Measurements from ENCODE around the gene LKAAEAR1. TPM values are rescaled to one million over a fixed set of nuclear protein-coding genes. Genes with fewer than 3 reads are reported as not detected.

LKAAEAR1 gene
- total RNA-seq, 1 donor from 2014 or later = 0.34 TPM

DNA sequence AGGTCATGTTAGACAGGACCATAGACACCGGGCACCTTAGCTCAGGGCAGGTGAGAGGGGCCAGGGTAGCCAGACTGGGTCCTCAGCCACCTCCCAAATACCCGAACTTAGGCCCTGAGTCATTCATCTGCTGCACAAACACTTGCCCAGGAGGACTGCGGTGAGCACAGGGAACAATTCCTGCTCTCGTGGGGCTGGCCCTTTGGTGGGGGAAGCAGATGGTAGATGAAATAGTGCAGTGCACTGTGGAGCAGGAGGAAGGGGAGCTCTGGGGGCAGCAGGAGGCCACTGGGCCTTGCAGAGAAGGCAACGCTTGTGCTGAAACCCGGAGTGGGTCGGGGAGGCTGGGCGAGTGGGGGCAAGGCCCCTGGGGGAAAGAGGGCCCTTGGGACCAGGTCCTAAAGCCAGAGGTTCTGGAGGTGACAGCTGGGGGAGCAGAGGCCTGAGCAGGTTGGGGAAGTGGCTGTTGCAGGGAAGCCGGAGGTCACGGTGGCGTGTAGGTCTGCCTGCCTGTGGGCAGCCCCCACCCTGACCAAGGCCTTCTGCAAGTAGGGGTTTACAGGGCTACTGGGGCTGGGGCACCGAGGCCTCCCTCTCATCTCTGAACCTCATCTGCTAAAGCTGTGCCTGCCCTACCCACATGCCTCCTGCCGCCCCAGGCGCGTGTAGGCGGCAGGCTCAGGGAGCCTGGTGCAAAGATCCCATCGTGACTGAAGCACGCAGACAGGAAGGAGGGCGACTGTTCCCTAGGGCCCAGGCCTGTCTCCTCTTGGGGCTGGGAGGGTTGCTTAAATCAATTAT, 27.8 kb upstream of the LKAAEAR1 start:
- intact Hi-C loops (cut with micrococcal nuclease) = no loop called here

- intact Hi-C loops (cut with micrococcal nuclease) = no loop called here
Observed at GRCh38 chr20:64110411-64111068, 26.3 kb upstream of the LKAAEAR1 start.

DNA sequence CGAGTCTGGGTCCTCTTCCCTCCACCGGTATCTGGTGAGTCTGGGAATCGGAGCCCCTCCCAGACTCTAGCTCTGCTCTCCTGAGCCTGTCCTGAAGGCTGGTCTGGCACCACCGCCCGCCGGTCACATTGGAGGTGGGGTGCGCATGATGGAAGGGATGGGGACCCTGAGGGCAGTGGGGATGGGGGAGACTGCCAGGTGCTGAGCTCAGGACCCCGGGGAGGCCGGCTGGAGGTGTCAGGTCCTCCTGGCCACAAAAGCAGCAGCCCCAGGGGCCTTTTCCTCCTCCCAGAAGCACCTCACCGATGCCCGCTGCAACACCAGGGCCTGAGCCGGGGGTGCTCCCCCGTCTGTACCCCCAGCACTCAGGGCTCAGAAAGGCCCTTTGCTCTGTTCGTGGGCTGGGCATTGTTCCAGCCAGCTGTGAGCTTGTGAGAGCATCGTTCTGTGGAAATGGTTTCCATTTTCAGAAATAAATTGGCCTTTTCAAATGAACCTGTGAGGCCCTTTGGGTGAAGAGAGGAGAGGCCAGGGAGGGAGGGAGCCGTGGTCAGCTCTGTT, 25.7 kb upstream of the LKAAEAR1 start:
- intact Hi-C loops (cut with micrococcal nuclease) = no loop called here

GRCh38 chr20:64108731-64109681, 24.8 kb upstream of the LKAAEAR1 start:
- intact Hi-C loops (cut with micrococcal nuclease) = no loop called here

- intact Hi-C loops (cut with micrococcal nuclease) = no loop called here
Observed at GRCh38 chr20:64107736-64108457, 23.7 kb upstream of the LKAAEAR1 start.

- intact Hi-C loops (cut with micrococcal nuclease) = no loop called here
Observed at GRCh38 chr20:64106981-64107735, 23.0 kb upstream of the LKAAEAR1 start, which contains the start of gene NPBWR2. TSS of gene NPBWR2 (minus strand) at chr20:64107565. CDS start at chr20:64106831, 734 bp downstream.

- intact Hi-C loops (cut with micrococcal nuclease) = no loop called here
Observed at GRCh38 chr20:64106435-64106961, 22.3 kb upstream of the LKAAEAR1 start.

GRCh38 chr20:64105846-64106434, 21.7 kb upstream of the LKAAEAR1 start:
- intact Hi-C loops (cut with micrococcal nuclease) = no loop called here

GRCh38 chr20:64104667-64105451, 20.7 kb upstream of the LKAAEAR1 start:
- intact Hi-C loops (cut with micrococcal nuclease) = no loop called here

DNA sequence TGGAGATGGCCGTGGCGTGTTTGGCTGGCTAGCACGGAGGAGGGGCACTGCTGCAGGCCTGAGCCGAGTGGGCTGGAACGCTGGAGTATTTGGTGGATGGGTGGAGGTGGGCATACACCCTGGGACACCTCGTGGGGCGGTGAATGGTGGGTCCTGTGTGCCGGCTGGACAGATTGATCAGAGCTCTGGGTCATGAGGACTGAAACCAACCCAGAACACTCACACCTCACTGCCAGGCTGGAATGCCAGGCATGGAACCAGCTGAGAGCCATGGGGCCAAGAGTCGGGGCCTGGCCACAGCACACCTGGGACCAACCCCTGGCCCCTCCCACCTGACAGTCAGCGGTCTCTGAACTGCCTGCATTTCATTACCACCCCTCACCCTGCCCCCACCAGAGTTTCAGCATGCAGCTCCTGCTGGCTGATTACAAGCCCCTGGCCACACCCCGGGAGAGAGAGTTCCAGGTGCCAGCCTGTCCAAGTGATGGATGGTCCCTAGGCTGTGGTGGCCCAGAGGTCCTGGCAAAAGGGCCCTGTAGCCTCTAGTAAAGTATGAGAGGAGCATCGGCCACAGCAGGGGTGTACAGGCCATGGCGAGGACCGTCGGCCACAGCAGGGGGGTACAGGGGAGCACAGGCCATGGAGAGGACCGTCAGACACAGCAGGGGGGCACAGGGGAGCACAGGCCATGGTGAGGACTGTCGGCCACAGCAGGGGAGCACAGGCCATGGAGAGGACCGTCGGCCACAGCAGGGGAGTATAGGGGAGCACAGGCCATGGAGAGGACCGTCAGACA, 19.9 kb upstream of the LKAAEAR1 start:
- intact Hi-C loops (cut with micrococcal nuclease) = no loop called here

- intact Hi-C loops (cut with micrococcal nuclease) = no loop called here
Observed at GRCh38 chr20:64102647-64103354, 18.6 kb upstream of the LKAAEAR1 start.

- intact Hi-C loops (cut with micrococcal nuclease) = no loop called here
Observed at GRCh38 chr20:64101731-64102621, 17.8 kb upstream of the LKAAEAR1 start.

DNA sequence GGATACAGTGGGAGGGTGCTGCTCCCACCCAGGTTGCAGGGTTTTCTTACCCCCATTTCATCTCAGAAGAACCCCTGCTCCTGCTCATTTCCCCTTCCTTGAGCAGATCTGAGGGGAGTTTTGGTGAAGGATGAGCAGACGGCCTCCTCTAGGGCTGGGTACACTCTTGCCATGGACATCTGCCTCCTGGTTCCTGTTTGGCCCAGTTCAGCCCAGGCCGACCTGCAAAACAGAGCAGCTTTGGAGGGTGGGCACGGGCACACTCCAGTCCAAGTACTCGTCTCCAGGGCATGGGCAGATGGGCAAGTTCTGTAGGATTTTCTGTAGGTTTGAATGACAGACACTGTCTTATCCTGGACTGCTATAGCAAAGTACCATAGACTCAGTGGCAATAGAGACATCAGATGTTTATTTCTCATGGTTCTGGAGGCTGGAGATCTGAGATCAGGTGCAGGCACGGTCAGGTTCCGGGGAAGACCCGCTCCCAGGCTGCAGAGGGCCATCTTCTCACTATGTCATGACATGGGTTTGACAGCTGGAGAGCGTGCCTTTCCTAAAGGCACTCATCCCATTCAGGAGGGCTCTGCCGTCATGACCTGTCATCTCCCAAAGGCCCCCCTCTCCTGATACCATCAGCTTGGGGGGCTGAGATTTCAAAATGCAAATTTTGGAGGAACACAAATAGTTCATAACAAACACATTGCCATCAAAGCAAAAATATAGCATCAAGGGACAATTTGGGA, 16.9 kb upstream of the LKAAEAR1 start:
- intact Hi-C loops (cut with micrococcal nuclease) = no loop called here

- intact Hi-C loops (cut with micrococcal nuclease) = no loop called here
Observed at GRCh38 chr20:64100566-64100888, 16.3 kb upstream of the LKAAEAR1 start.

DNA sequence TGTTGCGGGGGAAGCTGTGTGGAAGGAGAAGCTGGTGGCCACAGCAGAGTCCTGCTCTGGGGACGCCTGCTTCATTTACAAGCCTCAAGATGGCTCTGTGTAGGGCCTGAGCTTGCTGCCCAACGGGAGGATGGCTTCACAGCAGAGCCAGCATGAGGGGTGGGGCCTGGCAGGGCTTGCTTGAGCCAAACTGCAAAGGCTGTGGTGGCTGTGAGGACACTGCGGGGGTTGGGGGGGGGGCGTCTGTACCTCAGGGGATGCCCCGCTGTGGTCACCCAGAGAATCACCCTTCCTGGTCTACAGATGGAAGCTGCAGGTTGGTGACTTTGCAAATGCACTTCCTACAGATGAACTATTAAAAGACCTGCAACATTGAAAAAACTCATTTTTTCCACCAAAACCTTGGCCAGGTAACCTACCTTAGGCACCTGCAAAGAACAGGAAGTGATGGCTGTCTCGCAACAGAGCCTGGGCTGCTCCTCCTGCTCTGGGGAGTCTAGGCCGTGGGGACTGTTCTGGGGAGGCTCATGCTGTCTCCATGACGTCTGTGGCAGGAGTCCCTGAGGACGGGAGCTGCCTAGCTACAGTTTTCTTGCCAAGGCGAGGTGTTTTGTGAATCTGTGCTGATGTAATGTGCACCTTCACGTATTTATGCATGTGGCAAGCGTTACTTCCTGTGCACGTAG, 15.8 kb upstream of the LKAAEAR1 start:
- intact Hi-C loops (cut with micrococcal nuclease) = no loop called here

Measured in T-helper 2 cell treated with Interferon-gamma antibody and Interleukin-4, amounts not matched to agents 100 ng/mL and 5 ng/mL, for 36 hours (primary cell).